HG02642 (cell line): Measurements from ENCODE around the gene CSTF1.

Source experiments
- ATAC-seq: cut with Tn5 transposase; IDR thresholded peaks from one replicate; pipeline ENCODE4 v1.9.1; 2021; ENCODE audit warnings: mild to moderate bottlenecking; ENCODE audit not compliant: unreplicated experiment, poor library complexity

Gene CSTF1

GRCh38 chr20:56424931-56425330, 32.5 kb downstream of the CSTF1 start:
- ATAC-seq = no peak

- no peak for ATAC-seq
Measured at GRCh38 chr20:56426026-56426425, 33.6 kb downstream of the CSTF1 start.

GRCh38 chr20:56426926-56427325, 34.5 kb downstream of the CSTF1 start:
- ATAC-seq = no peak

GRCh38 chr20:56427797-56428196, 35.4 kb downstream of the CSTF1 start:
- ATAC-seq = no peak

- ATAC-seq = no peak
Measured at GRCh38 chr20:56428410-56428809, 36.0 kb downstream of the CSTF1 start.

- ATAC-seq = no peak
Measured at GRCh38 chr20:56428881-56429280, 36.4 kb downstream of the CSTF1 start.

GRCh38 chr20:56429502-56429901, 37.1 kb downstream of the CSTF1 start:
- ATAC-seq = no peak

- no peak for ATAC-seq
Measured at GRCh38 chr20:56429941-56430340, 37.5 kb downstream of the CSTF1 start.

GRCh38 chr20:56430461-56430860, 38.0 kb downstream of the CSTF1 start:
- no peak for ATAC-seq

GRCh38 chr20:56430957-56431356, 38.5 kb downstream of the CSTF1 start:
- no peak for ATAC-seq

GRCh38 chr20:56431471-56431870, 39.0 kb downstream of the CSTF1 start:
- ATAC-seq = no peak

- no peak for ATAC-seq
Measured at GRCh38 chr20:56433221-56433879, 40.9 kb downstream of the CSTF1 start.

GRCh38 chr20:56433880-56434255, 41.4 kb downstream of the CSTF1 start:
- ATAC-seq = no peak

GRCh38 chr20:56437196-56437960, 44.9 kb downstream of the CSTF1 start:
- no peak for ATAC-seq

- ATAC-seq = no peak
Measured at GRCh38 chr20:56438284-56438683, 45.8 kb downstream of the CSTF1 start.

GRCh38 chr20:56439771-56440291, 47.4 kb downstream of the CSTF1 start:
- no peak for ATAC-seq

GRCh38 chr20:56440346-56441007, 48.0 kb downstream of the CSTF1 start:
- ATAC-seq = peak; percentile 62

- no peak for ATAC-seq
Measured at GRCh38 chr20:56442389-56443365, 50.2 kb downstream of the CSTF1 start.

GRCh38 chr20:56443654-56444540, 51.5 kb downstream of the CSTF1 start:
- ATAC-seq = no peak
